GM18868 (cell line): Measurements from ENCODE around the gene LRP1.
A peak's percentile ranks its signal among the peaks of the same experiment; 100 is the strongest.

Experiments used
- ATAC-seq: cut with Tn5 transposase; IDR thresholded peaks from one replicate; pipeline ENCODE4 v1.9.1; 2021; ENCODE audit warnings: mild to moderate bottlenecking, moderate library complexity; ENCODE audit not compliant: unreplicated experiment

LRP1 gene

DNA sequence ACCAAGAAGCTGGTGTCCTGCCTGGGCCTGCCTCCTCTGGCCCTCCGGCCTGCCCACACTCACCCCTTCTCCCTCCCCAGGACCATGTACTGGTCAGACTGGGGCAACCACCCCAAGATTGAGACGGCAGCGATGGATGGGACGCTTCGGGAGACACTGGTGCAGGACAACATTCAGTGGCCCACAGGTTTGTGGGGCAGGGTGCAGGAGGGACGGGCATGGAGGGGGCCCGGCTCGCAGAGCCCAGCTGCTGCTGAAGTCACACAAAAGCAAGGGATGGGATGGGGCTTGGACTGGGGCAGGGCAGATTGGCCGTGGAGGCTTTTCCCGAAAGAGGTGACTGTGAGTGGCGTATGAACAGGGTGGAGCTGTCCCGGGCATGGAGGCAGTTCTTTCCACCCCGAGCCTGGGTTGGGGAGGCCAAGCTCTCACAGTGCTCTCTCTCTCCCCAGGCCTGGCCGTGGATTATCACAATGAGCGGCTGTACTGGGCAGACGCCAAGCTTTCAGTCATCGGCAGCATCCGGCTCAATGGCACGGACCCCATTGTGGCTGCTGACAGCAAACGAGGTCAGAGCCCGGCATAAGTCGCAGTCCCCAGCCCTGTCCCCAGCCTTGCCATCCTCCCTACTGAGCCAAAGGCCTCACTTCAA, 80.5 kb downstream of the LRP1 start:
- no peak for ATAC-seq

DNA sequence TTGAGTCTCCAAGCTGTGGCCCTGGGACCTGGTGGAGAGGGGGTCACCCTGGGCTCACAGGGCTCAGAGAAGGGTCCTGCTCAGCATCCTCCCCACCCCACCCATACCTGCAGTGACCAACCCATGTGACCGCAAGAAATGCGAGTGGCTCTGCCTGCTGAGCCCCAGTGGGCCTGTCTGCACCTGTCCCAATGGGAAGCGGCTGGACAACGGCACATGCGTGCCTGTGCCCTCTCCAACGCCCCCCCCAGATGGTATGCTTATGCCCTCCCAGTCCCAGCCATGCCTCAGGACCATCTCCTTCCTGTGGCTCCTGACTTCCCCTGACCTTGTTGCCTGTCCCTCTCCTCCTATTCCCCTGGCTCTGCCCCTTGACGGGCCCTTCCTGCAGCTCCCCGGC, 81.6 kb downstream of the LRP1 start:
- ATAC-seq, result no peak

DNA sequence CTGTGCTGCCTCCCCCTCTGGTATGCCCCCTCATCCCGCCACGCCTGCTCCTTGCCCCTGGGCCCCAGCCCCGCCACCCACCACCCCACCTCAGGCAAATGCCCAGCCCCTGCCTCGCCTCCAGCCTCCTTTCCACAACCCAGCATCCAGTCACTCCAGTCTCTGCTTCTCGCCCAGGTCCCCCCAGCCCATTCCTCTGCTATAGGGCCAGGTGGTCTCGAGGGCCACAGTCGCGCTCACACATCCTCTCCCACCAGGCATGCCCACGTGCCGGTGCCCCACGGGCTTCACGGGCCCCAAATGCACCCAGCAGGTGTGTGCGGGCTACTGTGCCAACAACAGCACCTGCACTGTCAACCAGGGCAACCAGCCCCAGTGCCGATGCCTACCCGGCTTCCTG, 82.2 kb downstream of the LRP1 start:
- ATAC-seq, result no peak

DNA sequence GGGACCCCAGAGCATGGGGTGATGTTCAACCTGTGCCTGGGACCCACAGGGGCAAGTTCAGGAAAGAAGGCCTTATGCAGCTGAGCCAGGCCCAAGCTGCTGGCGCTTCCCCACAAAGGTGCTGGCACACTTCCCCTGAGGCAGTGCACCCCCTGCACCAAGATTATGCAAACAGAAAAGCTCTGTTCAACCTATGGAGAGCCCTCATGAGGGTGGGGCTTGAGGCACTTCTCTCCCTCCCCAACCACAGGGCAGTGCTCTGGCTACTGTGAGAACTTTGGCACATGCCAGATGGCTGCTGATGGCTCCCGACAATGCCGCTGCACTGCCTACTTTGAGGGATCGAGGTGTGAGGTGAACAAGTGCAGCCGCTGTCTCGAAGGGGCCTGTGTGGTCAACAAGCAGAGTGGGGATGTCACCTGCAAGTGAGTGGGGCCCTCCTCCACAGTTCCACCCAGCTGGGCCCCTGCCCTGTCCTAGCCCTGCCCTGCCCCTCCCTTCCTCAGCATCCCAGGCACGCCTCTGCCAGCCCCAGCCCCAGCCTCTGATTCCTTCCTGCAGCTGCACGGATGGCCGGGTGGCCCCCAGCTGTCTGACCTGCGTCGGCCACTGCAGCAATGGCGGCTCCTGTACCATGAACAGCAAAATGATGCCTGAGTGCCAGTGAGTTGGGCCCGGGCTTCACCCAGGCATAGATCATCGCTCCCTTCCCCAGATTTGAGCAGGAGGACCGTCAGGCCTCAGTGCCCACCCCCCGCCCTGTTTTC, 82.8 kb downstream of the LRP1 start:
- no peak for ATAC-seq

DNA sequence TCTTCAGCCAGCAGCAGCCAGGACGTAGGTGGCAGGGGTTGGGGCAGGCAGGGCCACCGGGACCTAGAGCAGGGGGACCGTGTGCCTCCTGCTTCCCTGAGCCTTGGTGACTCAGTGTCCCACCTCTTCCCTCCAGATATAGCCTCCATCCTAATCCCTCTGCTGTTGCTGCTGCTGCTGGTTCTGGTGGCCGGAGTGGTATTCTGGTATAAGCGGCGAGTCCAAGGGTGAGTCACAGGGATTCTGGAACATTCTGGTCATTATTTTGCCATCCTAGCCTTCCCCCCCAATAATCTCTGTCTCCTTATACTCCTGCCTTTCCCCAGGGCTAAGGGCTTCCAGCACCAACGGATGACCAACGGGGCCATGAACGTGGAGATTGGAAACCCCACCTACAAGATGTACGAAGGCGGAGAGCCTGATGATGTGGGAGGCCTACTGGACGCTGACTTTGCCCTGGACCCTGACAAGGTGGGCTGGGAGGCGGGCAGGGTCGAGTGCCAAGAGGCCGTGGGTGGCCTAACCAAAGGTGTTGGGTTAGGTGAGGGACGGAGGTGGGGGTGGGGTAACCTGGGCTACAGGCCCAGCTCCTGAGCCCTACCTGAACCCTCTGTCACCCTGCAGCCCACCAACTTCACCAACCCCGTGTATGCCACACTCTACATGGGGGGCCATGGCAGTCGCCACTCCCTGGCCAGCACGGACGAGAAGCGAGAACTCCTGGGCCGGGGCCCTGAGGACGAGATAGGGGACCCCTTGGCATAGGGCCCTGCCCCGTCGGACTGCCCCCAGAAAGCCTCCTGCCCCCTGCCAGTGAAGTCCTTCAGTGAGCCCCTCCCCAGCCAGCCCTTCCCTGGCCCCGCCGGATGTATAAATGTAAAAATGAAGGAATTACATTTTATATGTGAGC, 83.8 kb downstream of the LRP1 start:
- ATAC-seq, result no peak

DNA sequence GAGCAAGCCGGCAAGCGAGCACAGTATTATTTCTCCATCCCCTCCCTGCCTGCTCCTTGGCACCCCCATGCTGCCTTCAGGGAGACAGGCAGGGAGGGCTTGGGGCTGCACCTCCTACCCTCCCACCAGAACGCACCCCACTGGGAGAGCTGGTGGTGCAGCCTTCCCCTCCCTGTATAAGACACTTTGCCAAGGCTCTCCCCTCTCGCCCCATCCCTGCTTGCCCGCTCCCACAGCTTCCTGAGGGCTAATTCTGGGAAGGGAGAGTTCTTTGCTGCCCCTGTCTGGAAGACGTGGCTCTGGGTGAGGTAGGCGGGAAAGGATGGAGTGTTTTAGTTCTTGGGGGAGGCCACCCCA, 84.4 kb downstream of the LRP1 start:
- ATAC-seq, result no peak

DNA sequence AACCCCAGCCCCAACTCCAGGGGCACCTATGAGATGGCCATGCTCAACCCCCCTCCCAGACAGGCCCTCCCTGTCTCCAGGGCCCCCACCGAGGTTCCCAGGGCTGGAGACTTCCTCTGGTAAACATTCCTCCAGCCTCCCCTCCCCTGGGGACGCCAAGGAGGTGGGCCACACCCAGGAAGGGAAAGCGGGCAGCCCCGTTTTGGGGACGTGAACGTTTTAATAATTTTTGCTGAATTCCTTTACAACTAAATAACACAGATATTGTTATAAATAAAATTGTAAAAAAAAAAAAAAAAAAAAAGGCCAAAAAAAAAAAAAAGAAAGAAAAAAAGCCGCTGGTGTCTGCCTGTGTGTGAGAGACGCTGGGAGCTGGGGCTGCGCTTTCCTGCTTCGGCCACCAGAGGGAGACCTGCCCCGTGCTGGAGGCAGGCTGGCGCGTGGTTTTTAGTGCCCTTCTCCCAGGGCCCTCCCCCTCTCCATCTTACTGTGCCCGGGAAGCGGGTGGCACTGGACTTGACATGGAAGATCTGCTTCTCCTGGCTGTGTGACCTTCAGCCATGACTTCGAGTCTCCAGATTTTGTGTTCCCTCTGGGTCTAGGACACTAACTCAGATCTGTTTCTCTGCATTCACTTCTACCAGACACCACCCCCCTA, 84.9 kb downstream of the LRP1 start:
- peak; percentile 48 for ATAC-seq

DNA sequence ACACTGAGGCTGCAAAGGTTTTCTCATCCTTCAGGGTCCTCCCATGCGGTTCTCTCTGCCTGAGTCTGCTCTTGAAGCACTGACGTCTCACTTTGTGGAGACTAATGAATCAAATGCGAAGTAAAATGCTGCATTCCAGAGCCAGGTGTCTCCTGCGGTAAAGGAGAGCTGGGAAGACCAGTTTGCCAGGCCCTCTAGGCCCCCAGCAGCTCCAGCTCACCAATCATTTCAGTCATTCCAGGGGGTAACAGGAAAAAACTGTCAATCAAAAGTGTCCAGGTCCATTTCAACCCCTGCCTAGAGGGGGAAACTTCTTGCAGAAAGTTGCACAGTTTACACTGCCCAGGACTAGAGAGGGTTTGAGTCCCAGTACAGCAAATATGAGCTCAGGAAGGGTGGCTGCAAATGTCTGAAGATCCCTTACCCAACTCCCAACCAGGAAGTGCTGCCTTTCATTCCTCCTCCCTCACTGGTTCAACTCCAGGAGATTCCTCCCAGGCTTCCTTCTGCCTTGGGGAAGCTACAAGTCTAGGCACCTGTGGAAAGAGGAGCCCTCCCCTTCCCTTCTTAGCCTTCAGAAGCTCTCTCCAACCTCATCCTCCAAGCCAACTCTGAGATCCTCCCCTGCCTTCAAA, 85.6 kb downstream of the LRP1 start:
- ATAC-seq, result no peak

DNA sequence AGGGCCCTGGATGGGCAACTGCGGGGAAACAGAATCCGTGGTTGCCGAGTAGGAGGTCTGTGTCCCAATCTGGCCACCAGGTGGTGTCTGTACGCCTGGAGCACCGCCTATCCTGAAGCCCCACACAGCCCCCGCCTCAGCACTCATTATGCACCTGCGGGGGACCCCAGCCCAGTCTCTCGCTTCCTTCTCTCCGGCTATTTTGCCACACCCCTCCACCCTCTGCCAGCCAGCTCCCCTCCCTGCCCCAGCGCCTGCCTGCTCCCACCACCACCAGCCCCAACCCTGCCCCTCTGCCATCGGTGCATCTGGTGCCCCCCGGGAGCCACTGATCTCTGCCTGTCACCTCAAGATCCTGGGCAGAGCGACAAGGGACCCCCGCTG, 86.1 kb downstream of the LRP1 start:
- peak; percentile 36 for ATAC-seq

DNA sequence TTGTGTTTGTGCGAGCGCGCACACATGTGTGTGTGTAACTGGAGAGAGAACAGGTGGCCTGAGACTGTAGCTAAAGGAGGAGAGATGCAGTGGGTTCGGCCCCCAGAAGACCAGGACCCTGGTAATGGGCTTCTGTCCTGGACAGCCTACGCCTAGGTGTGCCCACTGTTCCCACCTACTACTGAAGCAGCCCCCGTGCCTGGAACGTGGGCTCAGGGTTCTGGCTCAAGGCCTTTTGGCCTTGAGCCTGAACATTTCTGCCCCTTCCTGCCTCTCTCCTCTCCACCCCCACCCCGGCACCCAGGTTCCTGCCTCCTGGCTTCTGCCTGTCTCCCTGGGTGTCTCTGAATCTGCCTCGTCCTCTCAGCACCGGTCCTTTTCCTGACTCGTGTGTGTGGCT, 86.8 kb downstream of the LRP1 start:
- ATAC-seq, result no peak

DNA sequence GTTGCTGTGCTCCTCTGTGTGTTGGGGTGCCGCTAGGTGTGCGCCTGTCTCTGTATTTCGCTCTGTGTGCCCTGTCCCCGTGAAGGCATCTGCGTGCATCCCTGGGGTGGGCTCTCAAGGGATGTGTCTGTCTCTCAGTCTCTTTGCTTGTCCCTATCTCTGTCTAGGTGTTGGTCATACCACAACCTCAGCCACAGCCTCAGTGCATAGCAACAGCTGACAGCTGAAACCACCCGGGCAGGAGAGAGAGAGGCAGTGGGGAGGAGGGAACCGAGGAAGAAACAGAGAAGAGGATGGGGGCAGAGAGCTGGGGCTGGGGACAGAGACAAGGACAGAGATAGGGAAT, 87.4 kb downstream of the LRP1 start:
- no peak for ATAC-seq

DNA sequence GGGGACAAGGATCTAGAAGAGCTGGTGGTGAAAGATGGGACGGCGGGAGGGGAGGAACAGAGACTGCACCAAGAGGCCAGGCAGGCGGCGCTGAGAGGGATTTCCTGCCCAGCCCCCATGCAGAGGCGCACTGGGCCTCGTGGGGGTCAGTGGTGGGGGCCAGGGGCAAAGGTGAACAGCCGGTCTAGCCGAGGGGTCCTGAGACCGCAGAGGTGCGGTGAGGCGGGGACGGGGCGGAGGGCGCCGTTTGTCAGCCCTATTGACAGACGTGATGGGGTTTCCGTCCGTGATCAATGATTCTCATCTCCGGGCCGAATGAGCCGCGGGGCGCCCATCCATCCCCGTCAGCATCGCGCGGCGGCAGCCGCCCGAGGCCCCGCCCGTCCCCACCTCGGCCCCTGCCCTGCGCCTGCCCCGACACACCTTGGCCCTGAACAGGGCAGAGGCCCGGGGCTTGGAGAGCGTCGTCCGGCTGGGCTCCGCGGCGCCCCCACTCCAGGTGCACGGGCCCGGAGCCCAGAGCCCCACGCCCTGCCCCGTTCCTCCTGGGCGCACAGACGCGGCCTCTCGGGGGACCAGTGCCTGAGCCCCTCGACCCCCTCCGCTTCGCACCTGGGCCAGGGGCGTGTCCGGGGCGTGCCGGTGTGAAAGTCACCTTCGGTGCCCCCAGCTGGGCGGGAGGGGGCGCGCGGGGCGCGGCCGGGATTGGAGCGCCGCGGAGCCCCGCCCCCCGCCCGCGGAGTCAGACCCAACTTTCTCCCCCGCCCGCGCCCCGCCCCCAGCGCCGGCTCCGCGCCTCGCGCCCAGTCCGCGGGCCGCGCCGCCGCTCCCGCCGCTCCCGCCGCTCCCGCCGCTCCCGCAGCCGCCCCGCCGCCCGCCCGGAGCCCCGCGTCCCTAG, 88.0 kb downstream of the LRP1 start, which contains the start of gene NXPH4:
NXPH4 (plus strand) TSS at position 781 of the 898 bp plus-strand sequence. CDS start 176 bp downstream, outside the sequence.
- no peak for ATAC-seq

DNA sequence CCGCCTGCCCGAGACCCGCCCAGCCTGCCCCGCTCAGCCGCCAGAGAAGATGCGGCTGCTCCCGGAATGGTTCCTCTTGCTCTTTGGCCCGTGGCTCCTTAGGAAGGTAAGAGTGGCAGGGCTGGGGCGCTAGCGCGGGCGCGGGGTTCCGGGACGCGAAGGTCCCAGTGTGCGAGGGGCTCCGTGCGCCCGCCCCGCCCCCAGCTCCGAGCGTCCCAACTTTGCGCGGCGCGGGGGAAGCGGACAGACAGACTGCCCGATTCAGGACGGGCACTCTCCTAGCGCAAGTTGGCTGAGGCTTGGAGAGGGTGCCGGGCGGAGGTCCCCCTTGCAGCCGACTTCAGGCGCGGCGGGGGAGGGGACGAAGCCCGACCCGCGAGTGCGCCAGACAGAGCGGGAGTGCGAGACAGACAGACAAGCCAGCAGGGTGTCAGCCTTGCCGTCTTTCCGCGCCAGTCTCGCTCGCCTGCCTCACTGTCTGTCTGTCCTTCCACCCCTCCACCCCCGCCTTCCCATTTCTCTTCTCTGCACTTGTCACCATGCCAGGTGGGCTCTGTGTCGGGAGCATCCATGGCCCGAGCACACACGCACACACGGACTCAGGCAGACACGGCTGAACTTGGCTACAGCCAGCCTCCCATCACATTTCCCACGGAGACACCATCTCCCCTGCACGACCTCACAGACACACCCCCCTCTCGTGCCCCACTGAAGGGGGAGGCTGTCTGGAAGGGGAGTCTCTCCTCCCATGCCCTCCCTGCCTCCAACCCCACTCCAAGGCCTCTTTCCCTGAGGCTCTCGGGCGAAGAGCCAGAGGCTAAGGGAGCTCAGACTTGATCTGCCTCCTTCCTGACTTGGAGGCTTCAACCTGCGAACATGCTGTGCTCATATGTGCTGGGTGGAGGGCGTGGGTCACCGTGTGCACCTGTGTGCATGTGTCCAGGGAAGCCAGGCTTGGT, 88.9 kb downstream of the LRP1 start:
- no peak for ATAC-seq

DNA sequence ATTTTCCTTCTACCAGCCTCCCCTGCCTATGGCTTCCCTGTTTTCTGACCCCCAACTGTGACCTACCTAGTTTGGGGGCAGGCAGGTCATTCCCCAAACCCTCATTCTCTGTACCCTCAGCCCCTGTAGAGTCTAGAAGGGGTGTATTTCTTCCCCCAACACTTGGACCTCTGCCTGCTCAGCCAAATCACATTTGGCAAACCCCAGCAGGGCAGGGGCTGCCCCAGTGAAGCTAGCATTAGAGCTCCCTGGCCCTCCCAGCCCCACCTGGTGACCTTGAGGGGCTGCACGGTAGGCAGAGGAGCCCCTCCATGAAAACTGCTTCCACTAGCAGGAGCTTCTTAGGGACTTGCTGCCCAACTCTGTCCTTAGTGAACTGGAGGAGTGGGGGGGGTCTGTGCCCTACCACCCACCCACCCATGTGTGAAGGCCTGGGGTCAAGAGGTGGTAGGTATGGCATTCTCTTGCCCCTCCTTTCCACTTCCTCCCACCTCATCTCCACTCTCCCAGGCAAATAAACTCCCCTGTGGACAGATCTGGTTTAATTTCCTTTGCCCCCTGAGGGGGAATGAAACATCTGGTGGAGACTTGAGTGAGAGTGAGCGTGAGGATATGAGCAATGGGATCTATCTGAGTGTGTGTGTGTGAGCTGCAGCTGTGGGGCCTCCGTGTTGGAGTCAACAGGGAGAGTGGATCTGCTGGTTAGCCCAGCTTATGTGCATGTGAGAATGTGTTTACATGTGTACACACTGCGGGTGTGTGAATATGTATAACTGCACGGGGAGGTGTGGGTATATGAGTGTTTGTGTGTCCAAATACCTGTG, 90.0 kb downstream of the LRP1 start:
- no peak for ATAC-seq

DNA sequence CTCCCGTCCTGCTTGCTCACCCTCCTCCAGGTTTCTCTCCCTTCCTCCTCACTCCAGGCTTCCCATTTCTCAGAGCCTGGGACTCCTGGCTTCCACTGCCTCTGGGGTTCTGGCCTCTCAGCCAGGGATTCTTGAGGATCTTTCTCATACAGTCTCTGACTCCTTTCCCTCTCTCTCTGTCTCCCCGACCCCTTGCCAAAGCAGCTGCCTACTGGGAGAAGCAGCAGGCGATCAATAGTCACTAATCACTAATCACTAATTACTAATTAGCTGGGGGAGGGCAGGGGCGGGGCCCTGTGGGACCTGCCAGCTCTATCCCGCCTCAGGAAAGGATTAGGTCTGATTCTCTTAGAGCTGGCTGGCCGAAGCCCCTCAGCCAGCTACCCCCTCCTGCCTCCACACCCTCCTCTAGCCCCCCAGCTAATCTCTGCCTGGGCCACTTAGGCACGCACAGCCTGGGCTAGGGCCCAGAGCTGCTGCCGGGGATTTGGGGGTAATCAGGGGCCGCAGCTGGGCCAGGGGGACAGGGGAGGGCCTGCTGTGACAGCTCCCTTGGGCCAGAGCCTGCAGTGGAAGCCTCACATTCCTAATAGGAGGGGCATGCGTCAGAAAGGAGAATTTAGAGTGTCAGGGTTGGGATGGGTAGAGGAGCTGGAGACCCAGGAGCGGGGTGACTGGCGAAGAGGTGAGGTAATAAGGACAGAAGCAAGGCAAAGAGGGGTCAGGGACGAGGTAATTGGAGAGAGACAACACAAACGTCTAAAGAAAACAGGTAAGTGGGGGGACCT, 91.1 kb downstream of the LRP1 start:
- ATAC-seq, result no peak

DNA sequence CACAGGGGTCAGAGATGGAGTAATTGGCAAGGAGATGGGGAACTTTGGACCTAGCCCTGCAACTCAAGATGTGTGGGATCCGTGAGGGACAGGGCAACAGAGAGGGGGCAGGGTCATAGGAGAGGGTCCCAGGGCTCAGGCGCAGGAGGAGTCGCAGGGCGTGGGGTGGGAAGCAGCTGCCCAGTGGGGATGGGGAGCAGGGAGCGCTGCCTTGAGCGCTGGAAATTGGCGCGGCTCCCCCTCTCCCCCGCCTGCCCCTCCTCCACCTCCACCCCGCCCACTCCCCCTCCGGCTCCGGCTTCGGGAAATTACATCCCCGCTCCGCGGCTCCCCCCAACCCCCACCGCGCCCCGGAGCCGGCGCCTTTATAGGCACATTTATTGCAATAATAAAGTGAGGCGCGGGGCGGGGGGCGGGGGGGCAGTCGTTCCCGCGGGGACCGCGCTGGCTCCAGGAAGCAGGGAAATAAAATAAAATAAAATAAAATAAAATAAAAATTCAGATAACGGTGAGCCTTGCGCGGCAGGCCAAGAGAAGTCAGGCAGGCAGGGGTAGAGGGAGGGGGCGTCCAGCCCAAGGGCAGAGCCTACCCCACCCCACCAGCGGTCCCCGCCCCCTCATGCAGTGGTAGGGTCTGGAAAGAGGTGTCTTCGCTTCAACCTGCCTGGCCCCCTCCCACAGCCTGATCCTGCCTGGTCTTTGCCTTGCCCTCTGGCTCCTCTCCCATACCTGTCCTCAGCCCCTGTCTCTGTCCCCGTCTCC, 91.9 kb downstream of the LRP1 start:
- no peak for ATAC-seq
